Measurements from ENCODE around the gene EPS8L2. TPM values are rescaled to one million over a fixed set of nuclear protein-coding genes. Genes with fewer than 3 reads are reported as not detected.

EPS8L2 gene
- total and polyA plus RNA-seq, 9 of the 15 experiments (the other 6 are each of a cell fraction or from before 2014, with no cell fraction given): 0.75 to 17.0 (median 3.7) TPM

DNA sequence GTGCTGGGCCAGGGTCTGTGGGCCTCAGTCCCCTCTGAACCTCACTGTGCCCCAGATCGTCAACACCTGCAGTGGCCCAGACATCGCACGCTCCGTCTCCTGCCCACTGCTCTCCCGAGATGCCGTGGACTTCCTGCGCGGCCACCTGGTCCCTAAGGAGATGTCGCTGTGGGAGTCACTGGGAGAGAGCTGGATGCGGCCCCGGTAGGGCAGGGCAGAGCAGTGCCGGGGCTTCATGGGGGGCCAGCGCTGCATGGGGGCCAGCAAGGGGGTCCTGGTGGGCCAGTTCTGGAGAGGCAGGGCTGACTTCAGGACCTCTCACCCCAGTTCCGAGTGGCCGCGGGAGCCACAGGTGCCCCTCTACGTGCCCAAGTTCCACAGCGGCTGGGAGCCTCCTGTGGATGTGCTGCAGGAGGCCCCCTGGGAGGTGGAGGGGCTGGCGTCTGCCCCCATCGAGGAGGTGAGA lies 16.3 kb downstream of the EPS8L2 start:
- no peak for FAIRE-seq
- H3K4me1 ChIP-seq (replicated peaks in 1 of 2; ENCODE audit: control insufficient read depth in 2 of 2, insufficient read depth in 2 of 2, low read length in 2 of 2): peaks cover 24 to 76% of the 10 kb centered on the region in 2 experiments
- H3K9ac ChIP-seq (ENCODE audit: insufficient read depth in 1 of 2, low read depth in 2 of 2, low read length in 2 of 2): peak overlapping the region in 1 of 2 experiments; percentile 76; a peak in 1 of 4 replicates
- no peak overlapping the region for H2AFZ ChIP-seq (ENCODE audit: low read depth, low read length)
- H3K4me3 ChIP-seq: no peak overlapping the region
- WGBS (ENCODE audit: insufficient coverage, low coverage, missing lambda C conversion rate): 36% methylated on average over 18 of the region's 20 CpGs
- no peak overlapping the region for H3K4me2 ChIP-seq (ENCODE audit: insufficient read depth, low read length)
- intact Hi-C loops (cut with micrococcal nuclease): loop anchor here (2.0 kb wide), 2 partner anchors 26 to 60 kb away; no protein-coding TSS in a partner anchor
- no peaks in the 10 kb centered on the region; the same call in 1 of the 2 replicates for H4K20me1 ChIP-seq (replicated peaks; ENCODE audit: control insufficient read depth, insufficient read depth, low read length)
- ATAC-seq: no peak
- H3K27me3 ChIP-seq (ENCODE audit: control insufficient read depth in 2 of 2, insufficient read depth in 2 of 2, low read length in 2 of 2): no peaks in the 10 kb centered on the region; a peak in 1 of 5 replicates
- H3K9me3 ChIP-seq (replicated peaks; ENCODE audit: control insufficient read depth, insufficient read depth, low read depth, low read length): no peaks in the 10 kb centered on the region
- ChIA-PET POLR2A (interaction anchor here (0.5 to 1.4 kb wide), 4 partner anchors 9 to 154 kb away, joined by 3 to 5 read pairs (median 3); no protein-coding TSS in a partner anchor), CTCF (ENCODE audit: low intra/inter-chr PET ratio) (interaction anchor here (0.6 to 2.9 kb wide), 4 partner anchors 26 to 204 kb away, joined by 3 to 16 read pairs (median 7); partner anchors contain the start of gene TMEM80)
- in situ Hi-C loops (cut with MboI): no loop called here
- H3K36me3 ChIP-seq (ENCODE audit: control insufficient read depth, insufficient read depth, low read length): no peaks in the 10 kb centered on the region
- no peak overlapping the region for H3K27ac ChIP-seq (ENCODE audit: extremely low read depth, low read depth, low read length)
- no peaks in the 10 kb centered on the region for H3K9me1 ChIP-seq (ENCODE audit: control insufficient read depth, insufficient read depth, low read length)
- no peak for DNase-seq (ENCODE audit: extremely low read depth in 1 of 4, low spot score in 3 of 4)
- no peaks in the 10 kb centered on the region; the same call in 1 of the 3 replicates for H3K79me2 ChIP-seq (ENCODE audit: control insufficient read depth, insufficient read depth, low read length)
- BruUV-seq (replicated peaks): no TSS peak
- TF ChIP-seq ZNF584 (CRISPR knock-in tag; IDR thresholded peaks at IDR 0.05; ENCODE audit: low read depth) (no peak), KAT8 (IDR thresholded peaks at IDR 0.05; ENCODE audit: low read depth) (no peak), GTF2E2 (tag; IDR thresholded peaks at IDR 0.05) (no peak), SMARCA4 (IDR thresholded peaks at IDR 0.05) (no peak), RBM14 (IDR thresholded peaks at IDR 0.05; ENCODE audit: borderline replicate concordance, insufficient read depth, low read depth, low read length) (no peak), TAL1 (IDR thresholded peaks at IDR 0.05) (no peak), FUS (optimal IDR thresholded peaks at IDR 0.05; ENCODE audit: low read depth, low read length) (no peak), NCOA6 (IDR thresholded peaks at IDR 0.05) (no peak), ZNF561 (CRISPR knock-in tag; conservative IDR thresholded peaks at IDR 0.05) (no peak), HCFC1 (IDR thresholded peaks at IDR 0.05; ENCODE audit: low read depth, low read length) (no peak), SMARCB1 (IDR thresholded peaks at IDR 0.05; ENCODE audit: insufficient read length, low read depth) (no peak), CTBP1 (IDR thresholded peaks at IDR 0.05; ENCODE audit: borderline replicate concordance) (no peak)
- TF ChIP-seq, protein P1, sequence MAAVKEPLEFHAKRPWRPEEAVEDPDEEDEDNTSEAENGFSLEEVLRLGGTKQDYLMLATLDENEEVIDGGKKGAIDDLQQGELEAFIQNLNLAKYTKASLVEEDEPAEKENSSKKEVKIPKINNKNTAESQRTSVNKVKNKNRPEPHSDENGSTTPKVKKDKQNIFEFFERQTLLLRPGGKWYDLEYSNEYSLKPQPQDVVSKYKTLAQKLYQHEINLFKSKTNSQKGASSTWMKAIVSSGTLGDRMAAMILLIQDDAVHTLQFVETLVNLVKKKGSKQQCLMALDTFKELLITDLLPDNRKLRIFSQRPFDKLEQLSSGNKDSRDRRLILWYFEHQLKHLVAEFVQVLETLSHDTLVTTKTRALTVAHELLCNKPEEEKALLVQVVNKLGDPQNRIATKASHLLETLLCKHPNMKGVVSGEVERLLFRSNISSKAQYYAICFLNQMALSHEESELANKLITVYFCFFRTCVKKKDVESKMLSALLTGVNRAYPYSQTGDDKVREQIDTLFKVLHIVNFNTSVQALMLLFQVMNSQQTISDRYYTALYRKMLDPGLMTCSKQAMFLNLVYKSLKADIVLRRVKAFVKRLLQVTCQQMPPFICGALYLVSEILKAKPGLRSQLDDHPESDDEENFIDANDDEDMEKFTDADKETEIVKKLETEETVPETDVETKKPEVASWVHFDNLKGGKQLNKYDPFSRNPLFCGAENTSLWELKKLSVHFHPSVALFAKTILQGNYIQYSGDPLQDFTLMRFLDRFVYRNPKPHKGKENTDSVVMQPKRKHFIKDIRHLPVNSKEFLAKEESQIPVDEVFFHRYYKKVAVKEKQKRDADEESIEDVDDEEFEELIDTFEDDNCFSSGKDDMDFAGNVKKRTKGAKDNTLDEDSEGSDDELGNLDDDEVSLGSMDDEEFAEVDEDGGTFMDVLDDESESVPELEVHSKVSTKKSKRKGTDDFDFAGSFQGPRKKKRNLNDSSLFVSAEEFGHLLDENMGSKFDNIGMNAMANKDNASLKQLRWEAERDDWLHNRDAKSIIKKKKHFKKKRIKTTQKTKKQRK (IDR thresholded peaks at IDR 0.05; ENCODE audit: borderline replicate concordance, low read depth, low read length): no peak
- TF ChIP-seq, protein P2, sequence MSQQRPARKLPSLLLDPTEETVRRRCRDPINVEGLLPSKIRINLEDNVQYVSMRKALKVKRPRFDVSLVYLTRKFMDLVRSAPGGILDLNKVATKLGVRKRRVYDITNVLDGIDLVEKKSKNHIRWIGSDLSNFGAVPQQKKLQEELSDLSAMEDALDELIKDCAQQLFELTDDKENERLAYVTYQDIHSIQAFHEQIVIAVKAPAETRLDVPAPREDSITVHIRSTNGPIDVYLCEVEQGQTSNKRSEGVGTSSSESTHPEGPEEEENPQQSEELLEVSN (IDR thresholded peaks at IDR 0.05; ENCODE audit: borderline replicate concordance in 1 of 2, extremely low read depth in 1 of 2, insufficient read depth in 1 of 2, insufficient read length in 1 of 2, low read depth in 1 of 2, low read length in 1 of 2, poor library complexity in 1 of 2, severe bottlenecking in 1 of 2): no peak
- TF ChIP-seq, protein P3, sequence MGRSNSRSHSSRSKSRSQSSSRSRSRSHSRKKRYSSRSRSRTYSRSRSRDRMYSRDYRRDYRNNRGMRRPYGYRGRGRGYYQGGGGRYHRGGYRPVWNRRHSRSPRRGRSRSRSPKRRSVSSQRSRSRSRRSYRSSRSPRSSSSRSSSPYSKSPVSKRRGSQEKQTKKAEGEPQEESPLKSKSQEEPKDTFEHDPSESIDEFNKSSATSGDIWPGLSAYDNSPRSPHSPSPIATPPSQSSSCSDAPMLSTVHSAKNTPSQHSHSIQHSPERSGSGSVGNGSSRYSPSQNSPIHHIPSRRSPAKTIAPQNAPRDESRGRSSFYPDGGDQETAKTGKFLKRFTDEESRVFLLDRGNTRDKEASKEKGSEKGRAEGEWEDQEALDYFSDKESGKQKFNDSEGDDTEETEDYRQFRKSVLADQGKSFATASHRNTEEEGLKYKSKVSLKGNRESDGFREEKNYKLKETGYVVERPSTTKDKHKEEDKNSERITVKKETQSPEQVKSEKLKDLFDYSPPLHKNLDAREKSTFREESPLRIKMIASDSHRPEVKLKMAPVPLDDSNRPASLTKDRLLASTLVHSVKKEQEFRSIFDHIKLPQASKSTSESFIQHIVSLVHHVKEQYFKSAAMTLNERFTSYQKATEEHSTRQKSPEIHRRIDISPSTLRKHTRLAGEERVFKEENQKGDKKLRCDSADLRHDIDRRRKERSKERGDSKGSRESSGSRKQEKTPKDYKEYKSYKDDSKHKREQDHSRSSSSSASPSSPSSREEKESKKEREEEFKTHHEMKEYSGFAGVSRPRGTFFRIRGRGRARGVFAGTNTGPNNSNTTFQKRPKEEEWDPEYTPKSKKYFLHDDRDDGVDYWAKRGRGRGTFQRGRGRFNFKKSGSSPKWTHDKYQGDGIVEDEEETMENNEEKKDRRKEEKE (IDR thresholded peaks at IDR 0.05; ENCODE audit: borderline replicate concordance in 1 of 2, control insufficient read depth in 1 of 2, low read depth in 2 of 2, low read length in 1 of 2): no peak
